GM10266 (cell line): Measurements from ENCODE around the gene BSN.

Source experiments
- DNase-seq: peaks from one replicate; pipeline ENCODE4 v3.0.0; 2012; ENCODE audit errors: extremely low spot score
- TF ChIP-seq, protein P1 (sequence below): IDR thresholded peaks from 2 replicates; pipeline ENCODE4 v1.5.1; 2012; ENCODE audit warnings: mild to moderate bottlenecking, low read depth; ENCODE audit not compliant: control insufficient read depth, insufficient read depth; ENCODE audit errors: missing control alignments

Gene BSN

DNA sequence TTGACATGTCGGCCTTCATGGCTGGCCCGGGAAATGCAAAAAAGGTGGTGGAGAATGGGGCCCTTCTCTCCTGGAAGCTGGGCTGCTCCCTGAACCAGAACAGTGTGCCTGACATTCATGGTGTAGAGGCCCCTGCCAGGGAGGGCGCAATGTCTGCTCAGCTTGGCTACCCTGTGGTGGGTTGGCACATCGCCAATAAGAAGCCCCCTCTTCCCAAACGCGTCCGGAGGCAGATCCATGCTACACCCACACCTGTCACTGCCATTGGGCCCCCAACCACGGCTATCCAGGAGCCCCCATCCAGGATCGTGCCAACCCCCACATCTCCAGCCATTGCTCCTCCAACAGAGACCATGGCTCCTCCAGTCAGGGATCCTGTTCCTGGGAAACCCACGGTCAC lies 23.1 kb upstream of the BSN start:
- TF ChIP-seq, protein P1, sequence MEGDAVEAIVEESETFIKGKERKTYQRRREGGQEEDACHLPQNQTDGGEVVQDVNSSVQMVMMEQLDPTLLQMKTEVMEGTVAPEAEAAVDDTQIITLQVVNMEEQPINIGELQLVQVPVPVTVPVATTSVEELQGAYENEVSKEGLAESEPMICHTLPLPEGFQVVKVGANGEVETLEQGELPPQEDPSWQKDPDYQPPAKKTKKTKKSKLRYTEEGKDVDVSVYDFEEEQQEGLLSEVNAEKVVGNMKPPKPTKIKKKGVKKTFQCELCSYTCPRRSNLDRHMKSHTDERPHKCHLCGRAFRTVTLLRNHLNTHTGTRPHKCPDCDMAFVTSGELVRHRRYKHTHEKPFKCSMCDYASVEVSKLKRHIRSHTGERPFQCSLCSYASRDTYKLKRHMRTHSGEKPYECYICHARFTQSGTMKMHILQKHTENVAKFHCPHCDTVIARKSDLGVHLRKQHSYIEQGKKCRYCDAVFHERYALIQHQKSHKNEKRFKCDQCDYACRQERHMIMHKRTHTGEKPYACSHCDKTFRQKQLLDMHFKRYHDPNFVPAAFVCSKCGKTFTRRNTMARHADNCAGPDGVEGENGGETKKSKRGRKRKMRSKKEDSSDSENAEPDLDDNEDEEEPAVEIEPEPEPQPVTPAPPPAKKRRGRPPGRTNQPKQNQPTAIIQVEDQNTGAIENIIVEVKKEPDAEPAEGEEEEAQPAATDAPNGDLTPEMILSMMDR = no peak
- no peak for DNase-seq

DNA sequence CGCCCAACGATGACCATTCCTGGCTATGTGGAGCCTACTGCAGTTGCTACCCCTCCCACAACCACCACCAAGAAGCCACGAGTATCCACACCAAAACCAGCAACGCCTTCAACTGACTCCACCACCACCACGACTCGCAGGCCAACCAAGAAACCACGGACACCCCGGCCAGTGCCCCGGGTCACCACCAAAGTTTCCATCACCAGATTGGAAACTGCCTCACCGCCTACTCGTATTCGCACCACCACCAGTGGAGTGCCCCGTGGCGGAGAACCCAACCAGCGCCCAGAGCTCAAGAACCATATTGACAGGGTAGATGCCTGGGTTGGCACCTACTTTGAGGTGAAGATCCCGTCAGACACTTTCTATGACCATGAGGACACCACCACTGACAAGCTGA lies 22.6 kb upstream of the BSN start:
- TF ChIP-seq, protein P1 = no peak
- DNase-seq = no peak

DNA sequence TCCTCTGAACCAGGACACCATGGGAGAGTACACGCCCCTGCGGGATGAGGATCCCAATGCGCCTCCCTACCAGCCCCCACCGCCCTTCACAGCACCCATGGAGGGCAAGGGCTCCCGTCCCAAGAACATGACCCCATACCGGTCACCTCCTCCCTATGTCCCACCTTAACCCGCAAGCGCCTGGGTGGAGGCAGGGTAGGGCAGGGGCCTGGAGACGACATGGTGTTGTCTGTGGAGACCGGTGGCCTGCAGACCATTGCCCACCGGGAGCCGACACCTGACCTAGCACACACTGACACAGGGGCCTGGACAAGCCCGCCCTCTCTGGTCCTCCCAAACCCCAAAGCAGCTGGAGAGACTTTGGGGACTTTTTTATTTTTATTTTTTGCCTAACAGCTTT lies 21.2 kb upstream of the BSN start:
- TF ChIP-seq, protein P1 = no peak
- DNase-seq = no peak

DNA sequence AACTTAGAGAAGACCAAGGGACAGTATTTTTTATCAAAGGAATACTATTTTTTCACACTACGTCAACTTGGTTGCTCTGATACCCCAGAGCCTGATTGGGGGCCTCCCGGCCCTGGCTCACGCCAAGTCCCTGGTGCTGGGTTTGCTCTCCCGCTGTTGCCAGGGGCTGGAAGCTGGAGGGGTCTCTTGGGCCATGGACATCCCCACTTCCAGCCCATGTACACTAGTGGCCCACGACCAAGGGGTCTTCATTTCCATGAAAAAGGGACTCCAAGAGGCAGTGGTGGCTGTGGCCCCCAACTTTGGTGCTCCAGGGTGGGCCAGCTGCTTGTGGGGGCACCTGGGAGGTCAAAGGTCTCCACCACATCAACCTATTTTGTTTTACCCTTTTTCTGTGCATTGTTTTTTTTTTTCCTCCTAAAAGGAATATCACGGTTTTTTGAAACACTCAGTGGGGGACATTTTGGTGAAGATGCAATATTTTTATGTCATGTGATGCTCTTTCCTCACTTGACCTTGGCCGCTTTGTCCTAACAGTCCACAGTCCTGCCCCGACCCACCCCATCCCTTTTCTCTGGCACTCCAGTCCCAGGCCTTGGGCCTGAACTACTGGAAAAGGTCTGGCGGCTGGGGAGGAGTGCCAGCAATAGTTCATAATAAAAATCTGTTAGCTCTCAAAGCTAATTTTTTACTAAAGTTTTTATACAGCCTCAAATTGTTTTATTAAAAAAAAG lies 20.3 kb upstream of the BSN start:
- DNase-seq = no peak
- TF ChIP-seq, protein P1 = no peak

DNA sequence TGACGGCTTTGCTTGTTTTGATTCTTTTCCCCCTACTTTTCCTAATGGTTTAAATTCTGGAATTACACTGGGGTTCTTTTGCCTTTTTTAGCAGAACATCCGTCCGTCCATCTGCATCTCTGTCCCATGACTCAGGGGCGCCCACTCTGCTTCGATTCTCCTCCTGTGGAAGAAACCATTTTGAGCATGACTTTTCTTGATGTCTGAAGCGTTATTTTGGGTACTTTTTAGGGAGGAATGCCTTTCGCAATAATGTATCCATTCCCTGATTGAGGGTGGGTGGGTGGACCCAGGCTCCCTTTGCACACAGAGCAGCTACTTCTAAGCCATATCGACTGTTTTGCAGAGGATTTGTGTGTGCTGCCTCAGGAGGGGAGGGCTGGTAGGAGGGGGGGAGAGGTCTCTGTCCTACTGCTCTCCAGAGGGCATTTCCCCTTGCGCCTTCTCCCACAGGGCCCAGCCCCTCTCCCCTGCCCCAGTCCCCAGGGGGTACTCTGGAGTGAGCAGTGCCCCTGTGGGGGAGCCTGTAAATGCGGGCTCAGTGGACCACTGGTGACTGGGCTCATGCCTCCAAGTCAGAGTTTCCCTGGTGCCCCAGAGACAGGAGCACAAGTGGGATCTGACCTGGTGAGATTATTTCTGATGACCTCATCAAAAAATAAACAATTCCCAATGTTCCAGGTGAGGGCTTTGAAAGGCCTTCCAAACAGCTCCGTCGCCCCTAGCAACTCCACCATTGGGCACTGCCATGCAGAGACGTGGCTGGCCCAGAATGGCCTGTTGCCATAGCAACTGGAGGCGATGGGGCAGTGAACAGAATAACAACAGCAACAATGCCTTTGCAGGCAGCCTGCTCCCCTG lies 19.5 kb upstream of the BSN start:
- DNase-seq = no peak
- TF ChIP-seq, protein P1 = no peak

DNA sequence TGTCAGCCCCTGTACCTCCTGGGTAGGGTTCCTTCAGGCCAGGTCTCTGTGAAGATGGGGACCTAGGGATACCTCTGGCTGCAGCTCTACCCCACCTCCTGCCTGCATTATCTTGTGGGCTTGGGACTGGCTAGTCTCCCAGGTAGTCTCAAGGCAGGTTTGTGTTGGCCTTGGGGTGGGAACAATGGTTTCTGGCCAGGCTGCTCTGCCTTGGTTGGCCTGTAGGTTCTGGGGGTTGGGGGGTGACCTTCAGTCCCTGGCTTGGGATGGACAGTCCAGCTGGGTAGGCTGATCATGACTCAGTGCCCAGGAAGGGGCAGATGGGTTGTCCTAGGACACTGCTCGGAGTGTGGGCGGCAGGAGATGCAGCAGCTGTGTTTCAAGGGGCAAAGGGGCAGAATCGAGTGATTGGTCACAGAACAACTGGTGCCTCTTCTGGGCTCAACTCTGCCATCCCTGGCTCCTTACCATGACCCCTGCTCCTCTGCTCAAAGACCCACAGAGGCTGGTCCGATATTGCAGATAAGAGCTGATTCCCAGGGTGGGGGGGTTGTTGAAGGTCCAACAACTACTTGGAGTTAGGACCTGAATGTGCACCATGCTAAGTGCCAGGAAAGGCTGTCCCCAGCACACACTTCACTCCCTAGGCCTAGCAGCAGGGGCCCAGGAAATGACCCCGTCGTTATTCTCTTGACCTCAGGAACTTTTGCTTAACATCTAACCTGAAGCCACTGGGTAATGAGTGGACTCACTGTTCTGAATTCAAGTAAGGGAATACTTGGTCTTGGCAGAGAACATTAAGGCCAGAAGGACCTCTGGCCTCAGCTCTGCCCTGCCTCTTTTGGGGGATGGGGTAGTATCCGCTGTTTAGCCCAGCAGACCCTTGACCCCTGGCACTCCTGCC lies 18.1 kb upstream of the BSN start:
- TF ChIP-seq, protein P1 = no peak
- DNase-seq = no peak
